Heart left ventricle (tissue), 16 donors: Measurements from ENCODE around the gene SYDE2. TPM values are rescaled to one million over a fixed set of nuclear protein-coding genes. Genes with fewer than 3 reads are reported as not detected.

ENCODE experiments used
- ATAC-seq, 4 donors: fragments of 200-7000 bp; cut with Tn5 transposase; one replicate each; pipeline ENCODE4 v1.9.1; 2020 to 2022; ENCODE audit warnings: moderate library complexity in 4 of 4, mild to moderate bottlenecking in 3 of 4, moderate number of reproducible peaks in 1 of 4
- DNase-seq, 5 donors: peaks; one replicate each; pipeline ENCODE4 v3.0.0-alpha.2; 2020
- H3K27ac ChIP-seq, 12 donors: fragments of 200-600 bp; sonication (generic) in 4 of 12; one replicate each; pipeline versions ENCODE4 v1.5.0 to v1.8.0; 2016 to 2022; ENCODE audit warnings: mild to moderate bottlenecking in 2 of 12
- H3K27me3 ChIP-seq, 9 donors: fragments of 200-600 bp; sonication (generic) in 2 of 9; one replicate each; pipeline versions ENCODE4 v1.5.1 to v1.8.0; 2016 to 2022; ENCODE audit warnings: mild to moderate bottlenecking in 3 of 9
- H3K36me3 ChIP-seq, 9 donors: fragments of 200-600 bp; sonication (generic) in 2 of 9; one replicate each; pipeline versions ENCODE4 v1.5.0 to v1.8.0; 2018 to 2022; ENCODE audit warnings: mild to moderate bottlenecking in 2 of 9
- H3K4me1 ChIP-seq, 12 donors: fragments of 200-600 bp; sonication (generic) in 4 of 12; one replicate each; pipeline versions ENCODE4 v1.5.0 to v1.8.0; 2016 to 2022; ENCODE audit warnings: mild to moderate bottlenecking in 3 of 12
- H3K4me3 ChIP-seq, 12 donors: fragments of 200-600 bp; sonication (generic) in 4 of 12; one replicate each; pipeline versions ENCODE4 v1.5.0 to v1.8.0; 2017 to 2022; ENCODE audit warnings: mild to moderate bottlenecking in 9 of 12, moderate library complexity in 4 of 12
- H3K9me3 ChIP-seq, 12 donors: fragments of 200-600 bp; sonication (generic) in 4 of 12; one replicate each; pipeline versions ENCODE4 v1.5.0 to v1.8.0; 2016 to 2022; ENCODE audit warnings: mild to moderate bottlenecking in 1 of 12
- CTCF ChIP-seq, 12 donors: fragments of 200-600 bp; sonication (generic) in 4 of 12; IDR thresholded peaks; one replicate each; pipeline versions ENCODE4 v1.5.0 to v1.8.0; 2018 to 2022; ENCODE audit warnings: antibody characterized with exemption in 12 of 12, mild to moderate bottlenecking in 5 of 12
- POLR2A ChIP-seq, 2 donors: fragments of 450-650 bp; IDR thresholded peaks; one replicate each; pipeline ENCODE4 v1.6.1; 2017; ENCODE audit warnings: antibody characterized with exemption in 2 of 2, mild to moderate bottlenecking in 2 of 2, moderate library complexity in 2 of 2
- WGBS, 4 donors: extraction: QIAGEN DNeasy Blood & Tissue Kit in 2 of 4; methylation state at CpG; one replicate each; pipeline versions ENCODE4 v1.1.5 to v1.1.7; 2013 to 2018; 5-methylcytosine and 5-hydroxymethylcytosine counted together
- intact Hi-C, 10 donors: fragments of 100-400 bp; cut with DNase I; formaldehyde crosslinking; loops; one replicate each; pipeline versions ENCODE4 v1.11.1 to v1.14.2; 2022
- polyA plus RNA-seq, 2 donors: library from polyadenylated mRNA; stranded (reverse); fragments of 200-250 nt; gene quantifications; one replicate each; pipeline ENCODE4 v1.2.3, GENCODE V29; 2013
- total RNA-seq, 9 donors: library from RNA; depleted of rRNA in 2 of 9; stranded (reverse); fragments of >200 nt in 2 of 9; fragmentation: NEBNext Ultra II Directional in 3 of 9; extraction: Animal tissue kit (Norgen Biotek cat#: 25700) in 3 of 9; gene quantifications; one replicate each; pipeline versions ENCODE4 v1.1.0 to v1.2.4, GENCODE V29; 2016 to 2023
- donor health status: ischemic (EF 13 %, LVEDD 7.1; RV severe dilation, severe dysfunction).
- donor health status: healthy with polysubstance abuse.
- donor health status: DM: no; HTN: yes; CAD: no.
- donor health status: DM: no; HTN: no; CAD: no.
- donor health status: ischemic (EF 25% LVEDD 6.9; RV normal size, moderate dysfunction).
- donor health status: ischemic (EF 25% LVEDD 5.7; RV mildly dilated, moderate dysfunction).
- donor health status: healthy.
- donor health status: DM: yes; HTN: yes; CAD: no.
- donor health status: ischemic (EF 35%, LVEDD 5.7; RV mildly dilated, moderate dysfunction).
- donor health status: nonischemic (EF 11% LVEDD 7.7; RV severe dilation, severe dysfunction).
- donor health status: DM: yes; HTN: yes; CAD: no.
- donor health status: PGD.
- donor health status: ischemic (EF 29% LVEDD 5.4; RV normal size, mild dysfunction).
- donor health status: nonischemic (EF 23%, LVEDD 6.1; RV moderate dilation, normal function).

Gene SYDE2
- total and polyA plus RNA-seq, 11 donors = 2.4 to 25.8 (median 19.4) TPM

DNA sequence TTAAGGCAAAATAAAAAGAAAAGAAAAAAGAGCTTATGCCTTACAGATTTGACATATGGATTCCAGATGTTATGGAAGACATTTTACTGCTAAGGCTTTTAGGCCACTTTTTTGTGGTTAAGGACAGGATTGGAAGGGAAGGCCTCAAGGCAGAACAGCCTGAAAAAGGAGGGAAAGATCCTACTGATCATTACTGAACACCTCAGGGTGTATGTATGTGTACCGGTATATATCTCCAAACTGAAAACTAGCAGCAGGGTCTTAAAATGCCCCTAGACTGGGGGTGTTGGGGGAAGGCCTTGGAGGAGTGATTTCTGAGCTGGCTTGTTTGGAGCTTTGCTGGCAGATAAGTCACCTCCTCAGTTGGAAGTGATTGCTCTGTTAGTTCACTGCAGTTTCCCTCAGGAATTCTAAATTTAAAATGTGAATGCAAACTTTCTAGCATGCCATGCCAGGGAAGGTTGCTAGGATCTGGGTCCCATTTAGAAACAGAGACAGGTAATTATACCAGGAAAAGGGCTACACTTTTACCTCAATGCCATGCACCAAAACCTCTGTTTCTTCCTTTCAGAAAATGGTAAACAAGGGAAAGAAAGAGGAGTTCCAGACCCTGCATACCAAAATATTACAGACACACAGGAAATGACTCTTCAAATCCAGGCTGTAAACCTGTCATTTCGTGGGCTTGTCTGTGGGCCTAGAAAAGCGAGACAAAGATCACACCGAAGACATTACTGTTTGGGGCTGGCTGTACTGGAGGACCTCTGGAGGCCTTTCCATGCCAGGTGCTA lies 43.6 kb upstream of the SYDE2 start:
- Histone ChIP-seq H3K4me3 (no peak overlapping the region), H3K27me3 (no peaks in the 10 kb centered on the region), H3K27ac (peak overlapping the region in 2 of 12 donors; percentile 24 to 59), H3K9me3 (no peaks in the 10 kb centered on the region), H3K36me3 (no peaks in the 10 kb centered on the region), H3K4me1 (peaks cover 0 to 15% (median 0%) of the 10 kb centered on the region in 12 donors)
- ATAC-seq = no peak
- TF ChIP-seq POLR2A (IDR thresholded peaks at IDR 0.05) = no peak
- no peak for TF ChIP-seq CTCF (IDR thresholded peaks at IDR 0.05)
- DNase-seq = no peak
- intact Hi-C loops = loop anchor here in 2 of 10 donors (5.0 kb wide), 2 partner anchors 42 to 302 kb away; partner anchors contain the start of gene SYDE2 (in 1 of the 2)
- WGBS, 4 donors = 50 to 60% (median 56%) methylated on average over 4 of the region's 4 CpGs

DNA sequence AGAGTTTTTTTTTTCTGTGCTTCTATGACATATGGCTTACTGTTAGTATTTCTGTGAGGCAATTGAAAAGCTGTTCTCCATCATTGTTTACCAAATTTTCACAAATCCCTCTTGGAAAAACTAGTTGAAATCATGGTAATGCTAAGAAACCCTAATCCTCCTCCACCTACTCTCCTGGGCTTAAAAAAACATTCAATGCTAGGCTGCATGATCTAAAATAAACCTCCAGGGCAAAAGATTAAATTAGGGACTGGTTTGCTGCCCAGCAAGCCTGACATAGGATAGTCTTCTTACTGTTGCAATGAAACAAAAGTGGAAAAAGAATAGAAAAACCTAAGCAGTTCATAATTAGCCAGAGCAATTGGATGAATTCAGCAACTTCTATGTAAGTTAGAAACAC lies 42.6 kb upstream of the SYDE2 start:
- H3K27me3 ChIP-seq = no peaks in the 10 kb centered on the region
- H3K36me3 ChIP-seq = no peaks in the 10 kb centered on the region
- DNase-seq (no peak), ATAC-seq (no peak)
- H3K4me3 ChIP-seq = no peak overlapping the region
- no peak for TF ChIP-seq CTCF (IDR thresholded peaks at IDR 0.05)
- TF ChIP-seq POLR2A (IDR thresholded peaks at IDR 0.05) = no peak
- intact Hi-C loops = loop anchor here in 1 of 10 donors (5.0 kb wide), 1 partner anchor 41 kb away; the partner anchor contains the start of gene SYDE2
- H3K4me1 ChIP-seq = peaks cover 0 to 15% (median 0%) of the 10 kb centered on the region in 12 donors
- no peaks in the 10 kb centered on the region for H3K9me3 ChIP-seq
- peak overlapping the region in 1 of 12 donors; percentile 59 for H3K27ac ChIP-seq

DNA sequence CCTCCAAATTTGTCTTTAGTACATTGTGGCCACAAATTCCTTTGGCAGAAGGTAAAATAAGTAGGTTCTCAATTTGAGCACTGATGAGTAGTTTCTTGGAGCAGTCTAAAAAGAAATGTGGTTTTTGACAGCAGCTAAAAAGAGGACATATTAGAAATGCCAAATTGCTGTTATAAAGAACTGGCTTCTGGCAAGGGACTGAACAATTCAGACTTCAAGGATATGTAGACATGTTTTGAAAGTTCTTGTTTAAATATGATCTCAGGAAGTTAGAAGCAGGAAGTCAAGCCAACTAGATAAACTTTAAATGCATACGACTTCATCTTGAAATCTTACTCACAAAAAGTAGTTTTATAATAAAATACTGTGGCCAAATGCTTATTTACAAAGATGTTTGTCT lies 39.8 kb upstream of the SYDE2 start:
- intact Hi-C loops = loop anchor here in 1 of 10 donors (5.0 kb wide), 1 partner anchor 38 kb away; the partner anchor contains the start of gene SYDE2
- WGBS, 4 donors = 18 to 38% (median 25%) methylated on average over 1 of the region's 1 CpG

More for the DNA sequence above, 39.8 kb upstream of the SYDE2 start:
- Histone ChIP-seq H3K36me3 (no peaks in the 10 kb centered on the region), H3K4me1 (peaks cover 0 to 15% (median 0%) of the 10 kb centered on the region in 12 donors), H3K4me3 (no peak overlapping the region), H3K27ac (peak overlapping the region in 1 of 12 donors; percentile 46), H3K9me3 (no peaks in the 10 kb centered on the region), H3K27me3 (no peaks in the 10 kb centered on the region)
- TF ChIP-seq POLR2A (IDR thresholded peaks at IDR 0.05) = no peak
- TF ChIP-seq CTCF (IDR thresholded peaks at IDR 0.05) = no peak
- DNase-seq (no peak), ATAC-seq (no peak)
